Endothelial cell of umbilical vein (primary cell): ENCODE measurements around the gene RBM39. TPM values are rescaled to one million over a fixed set of nuclear protein-coding genes. Genes with fewer than 3 reads are reported as not detected.
A peak's percentile ranks its signal among the peaks of the same experiment; 100 is the strongest.

Experiments used
- BruUV-seq: library from RNA; stranded (reverse); fragments of 400-500 nt; replicated peaks from 2 replicates; lab custom pipeline; 2021; lab: Mats Ljungman, UMichigan
- CTCF ChIA-PET: fragments of 300-600, 350-600 bp; sonication (Branson Sonifier 250); formaldehyde crosslinking; loops from one replicate; lab custom pipeline; 2021; ENCODE audit warnings: antibody characterized with exemption, inconsistent platforms; lab: Charles Lee
- POLR2A ChIA-PET: fragments of 300-600, 350-600 bp; sonication (Branson Sonifier 250); formaldehyde crosslinking; loops from one replicate; lab custom pipeline; 2021; ENCODE audit warnings: antibody characterized with exemption, inconsistent platforms; lab: Charles Lee
- DNase-seq: peaks from one replicate; pipeline ENCODE4 v3.0.0-alpha.2; 2011; ENCODE audit warnings: low read depth, low spot score
- FAIRE-seq: peaks from 2 replicates; lab custom pipeline; 2011; peaks lifted over from hg19 to GRCh38; lab: Jason Lieb, UNC
- H2AFZ ChIP-seq: 2 replicates; pipeline ENCODE4 v1.6.0; 2012; ENCODE audit warnings: low read depth, low read length, control low read depth, inconsistent platforms
- H3K27ac ChIP-seq: 2 replicates; pipeline ENCODE4 v1.5.1; 2011; ENCODE audit warnings: low read depth, mild to moderate bottlenecking, control low read depth, low read length, moderate library complexity; ENCODE audit not compliant: insufficient read depth
- H3K27me3 ChIP-seq, 2 experiments: 2 replicates each; pipeline versions ENCODE4 v1.6.0 to v1.6.1; 2011; ENCODE audit warnings: low read length in 2 of 2, mixed read lengths in 1 of 2; ENCODE audit not compliant: control insufficient read depth in 2 of 2, insufficient read depth in 2 of 2
- H3K36me3 ChIP-seq, 2 experiments: 2 replicates in 1 of 2; 3 replicates in 1 of 2; pipeline ENCODE4 v1.5.1; 2011; ENCODE audit warnings: low read length in 2 of 2, mild to moderate bottlenecking in 1 of 2, moderate library complexity in 1 of 2; ENCODE audit not compliant: control insufficient read depth in 2 of 2, insufficient read depth in 2 of 2; ENCODE audit errors: extremely low read depth in 1 of 2
- H3K4me1 ChIP-seq: 3 replicates; pipeline ENCODE4 v1.5.1; 2011; ENCODE audit warnings: mild to moderate bottlenecking, low read length; ENCODE audit not compliant: control insufficient read depth, insufficient read depth; ENCODE audit errors: extremely low read depth
- H3K4me2 ChIP-seq: 2 replicates; pipeline ENCODE4 v1.6.1; 2011; ENCODE audit warnings: low read length, control low read depth, mixed read lengths; ENCODE audit not compliant: insufficient read depth
- H3K4me3 ChIP-seq, 3 experiments: fragments of 200-600 bp in 1 of 3; sonication (generic), shearing (Covaris generic) in 1 of 3; replicated peaks in 1 of 3; 2 replicates each; pipeline ENCODE4 v1.5.1; 2011 to 2016; ENCODE audit warnings: control low read depth in 3 of 3, low read length in 3 of 3, mild to moderate bottlenecking in 2 of 3, inconsistent platforms in 1 of 3, low read depth in 1 of 3, moderate library complexity in 1 of 3; ENCODE audit not compliant: insufficient read depth in 1 of 3
- H3K79me2 ChIP-seq: 2 replicates; pipeline ENCODE4 v1.6.0; 2012; ENCODE audit warnings: low read length, inconsistent platforms; ENCODE audit not compliant: control insufficient read depth, insufficient read depth
- H3K9ac ChIP-seq: replicated peaks from 2 replicates; pipeline ENCODE3; 2011; ENCODE audit warnings: low read length, control low read depth; ENCODE audit not compliant: insufficient read depth; ENCODE audit errors: extremely low read depth
- H3K9me1 ChIP-seq: replicated peaks from 3 replicates; pipeline ENCODE4 v1.6.0; 2011; ENCODE audit warnings: mild to moderate bottlenecking, low read length; ENCODE audit not compliant: control insufficient read depth, insufficient read depth; ENCODE audit errors: extremely low read depth
- H3K9me3 ChIP-seq: replicated peaks from 2 replicates; pipeline ENCODE4 v1.5.1; 2012; ENCODE audit warnings: low read length, inconsistent platforms; ENCODE audit not compliant: control insufficient read depth, insufficient read depth
- H4K20me1 ChIP-seq: replicated peaks from 2 replicates; pipeline ENCODE3; 2011; ENCODE audit warnings: mild to moderate bottlenecking, low read length; ENCODE audit not compliant: control insufficient read depth, insufficient read depth; ENCODE audit errors: extremely low read depth
- EZH2 ChIP-seq: IDR thresholded peaks from 2 replicates; pipeline ENCODE4 v1.6.1; 2012; ENCODE audit warnings: borderline replicate concordance, low read depth, mild to moderate bottlenecking, moderate library complexity, low read length, inconsistent platforms; ENCODE audit not compliant: severe bottlenecking
- FOS ChIP-seq: IDR thresholded peaks from 2 replicates; pipeline ENCODE4 v1.6.1; 2011; ENCODE audit warnings: mild to moderate bottlenecking, low read length, moderate library complexity, borderline replicate concordance; ENCODE audit not compliant: insufficient read depth
- GATA2 ChIP-seq: IDR thresholded peaks from 2 replicates; pipeline ENCODE4 v1.7.0; 2011; ENCODE audit warnings: low read depth, mild to moderate bottlenecking, moderate library complexity, mixed read lengths, low read length; ENCODE audit not compliant: insufficient read length, insufficient read depth
- JUN ChIP-seq: IDR thresholded peaks from 2 replicates; pipeline ENCODE4 v1.6.1; 2011; ENCODE audit warnings: borderline replicate concordance, low read depth; ENCODE audit not compliant: insufficient read length, insufficient read depth
- MYC ChIP-seq: IDR thresholded peaks from one replicate; pipeline ENCODE4 v1.6.1; 2011; ENCODE audit warnings: mild to moderate bottlenecking, low read depth, low read length
- POLR2A ChIP-seq: IDR thresholded peaks from 2 replicates; pipeline ENCODE4 v1.6.1; 2012; ENCODE audit warnings: low read depth, mild to moderate bottlenecking, control low read depth, low read length
- POLR2AphosphoS5 ChIP-seq: IDR thresholded peaks from 2 replicates; pipeline ENCODE4 v1.6.1; 2012; ENCODE audit warnings: low read depth, mild to moderate bottlenecking, control low read depth, low read length, moderate library complexity; ENCODE audit not compliant: insufficient read depth
- dilution Hi-C: fragments of 300-500 bp; cut with MboI; formaldehyde crosslinking; loops from one replicate; pipeline ENCODE4 v1.15.0; 2019; ENCODE audit warnings: low sequenced_read_pairs; ENCODE audit not compliant: extremely low pct_ligation_motif_present
- intact Hi-C: fragments of 100-400 bp; cut with micrococcal nuclease; formaldehyde crosslinking; loops from one replicate; pipeline ENCODE4 v1.10.0; 2022
- polyA plus RNA-seq, 4 experiments: library from polyadenylated mRNA; depleted of rRNA in 3 of 4; stranded (reverse) in 3 of 4; unstranded in 1 of 4; fragments of >200 nt; gene quantifications; 2 replicates each; pipeline versions ENCODE4 v1.2.1 to v1.2.3, GENCODE V29; 2011 to 2012; ENCODE audit warnings: missing spikeins in 1 of 4
- total RNA-seq: library from RNA; stranded (reverse); gene quantifications from 2 replicates; pipeline ENCODE4 v1.2.3, GENCODE V29; 2021

Gene RBM39
- total and polyA plus RNA-seq, 2 donors (not counting 3 experiments of a cell fraction or from before 2014, with no cell fraction given) = 106 to 309 TPM

DNA sequence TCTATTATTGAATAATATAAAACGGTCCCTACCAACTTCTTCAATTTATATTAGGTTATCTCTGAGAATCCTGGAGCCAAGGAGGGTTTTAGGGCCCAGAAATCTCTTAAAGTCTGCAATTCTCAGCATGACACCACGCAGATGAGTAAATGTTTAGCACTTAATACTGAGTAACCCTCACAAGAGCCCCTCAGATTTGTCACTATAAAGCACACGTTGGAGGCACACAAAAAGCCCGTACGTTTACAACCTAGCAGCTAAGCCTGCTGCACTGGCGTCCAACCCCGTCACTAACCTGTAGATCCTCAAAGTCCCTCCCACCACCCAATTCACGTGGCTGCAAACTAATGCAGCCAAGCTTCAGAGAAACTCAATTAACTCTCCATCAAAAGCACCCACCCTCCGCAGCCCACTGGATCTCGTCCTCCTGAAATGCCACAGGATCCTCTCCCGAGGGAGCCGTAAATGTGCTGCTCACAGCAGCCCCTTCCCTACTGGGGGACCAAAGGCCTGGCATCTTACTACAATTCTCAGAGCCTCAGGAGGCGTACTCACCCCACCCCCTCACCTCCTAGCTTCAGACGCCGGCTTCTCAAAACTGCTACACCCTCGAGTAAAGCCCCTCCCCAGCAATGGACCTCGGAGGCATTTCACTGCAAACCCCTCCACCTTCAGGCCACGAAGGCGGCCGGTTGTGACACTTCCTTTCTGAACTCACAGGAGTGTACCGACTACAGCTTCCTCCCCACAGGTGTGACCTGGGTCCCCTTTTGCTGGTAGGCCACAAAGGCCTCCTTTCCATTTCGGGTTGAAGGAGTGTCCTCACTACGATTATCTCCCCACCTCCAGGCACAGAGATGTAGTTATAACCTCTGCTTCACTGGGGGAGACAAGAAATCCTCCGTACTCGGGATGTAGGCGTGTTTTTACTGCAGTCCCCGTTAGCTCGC, 78.3 kb downstream of the RBM39 start:
- ChIA-PET POLR2A (no interaction called here), CTCF (interaction anchor here (0.8 to 2.1 kb wide), 6 partner anchors 10 to 79 kb away, joined by 3 to 8 read pairs (median 3); partner anchors contain the start of genes RBM39 and SPAG4)
- peaks cover 19% of the 10 kb centered on the region for H3K4me1 ChIP-seq
- H3K27me3 ChIP-seq = no peaks in the 10 kb centered on the region
- peaks cover 14% of the 10 kb centered on the region for H4K20me1 ChIP-seq
- BruUV-seq = no TSS peak
- H2AFZ ChIP-seq = no peak overlapping the region
- no peaks in the 10 kb centered on the region for H3K36me3 ChIP-seq
- no peaks in the 10 kb centered on the region for H3K9me1 ChIP-seq
- H3K27ac ChIP-seq = peak overlapping the region; percentile 33
- TF ChIP-seq FOS (no peak), MYC (no peak), JUN (no peak), POLR2A (no peak), GATA2 (no peak)
- H3K9ac ChIP-seq = peak overlapping the region; percentile 59
- H3K4me3 ChIP-seq = peak overlapping the region; percentile 13 to 81 (median 78)
- peaks cover 58% of the 10 kb centered on the region for H3K79me2 ChIP-seq
- no peak for FAIRE-seq
- intact Hi-C loops = loop anchor here (1.0 to 5.0 kb wide), 3 partner anchors 35 to 79 kb away; partner anchors contain the start of genes NFS1, RBM39 and ROMO1
- DNase-seq = peak; percentile 45
- H3K9me3 ChIP-seq = no peaks in the 10 kb centered on the region
- peak overlapping the region; percentile 77 for H3K4me2 ChIP-seq
- dilution Hi-C loops = no loop called here

DNA sequence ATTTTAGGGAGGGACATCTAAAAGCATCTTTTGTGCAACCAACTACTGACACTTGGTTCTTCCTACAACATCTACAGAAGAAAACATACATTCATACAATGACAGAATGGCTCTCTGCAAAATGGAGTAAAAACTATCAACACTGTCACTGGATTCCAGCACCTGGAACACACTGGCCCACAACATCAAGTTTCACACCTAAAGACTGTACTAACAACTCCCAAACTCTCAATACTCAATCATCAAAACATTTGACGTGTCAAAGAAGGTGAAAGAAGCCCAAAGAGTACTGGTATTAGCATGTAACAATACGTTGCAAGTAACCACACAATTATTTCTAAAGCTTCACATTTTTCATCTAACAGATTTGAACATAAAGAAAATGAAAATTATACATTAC, 79.5 kb downstream of the RBM39 start:
- no peak overlapping the region for H2AFZ ChIP-seq
- no peaks in the 10 kb centered on the region for H3K27me3 ChIP-seq
- H3K79me2 ChIP-seq = peaks cover 69% of the 10 kb centered on the region
- dilution Hi-C loops = no loop called here
- H3K27ac ChIP-seq = no peak overlapping the region
- TF ChIP-seq EZH2 (no peak), POLR2AphosphoS5 (no peak), POLR2A (no peak)
- H3K4me2 ChIP-seq = peak overlapping the region; percentile 77
- CTCF ChIA-PET = interaction anchor here (2.1 kb wide), 1 partner anchor 44 kb away, joined by 8 read pairs; no protein-coding TSS in a partner anchor
- H3K4me3 ChIP-seq = peak overlapping the region in 2 of 3 experiments; percentile 12 to 81
- no peak for FAIRE-seq
- H3K9ac ChIP-seq = peak overlapping the region; percentile 59
- H3K9me1 ChIP-seq = no peaks in the 10 kb centered on the region
- BruUV-seq = no TSS peak
- POLR2A ChIA-PET = no interaction called here
- peaks cover 15% of the 10 kb centered on the region for H4K20me1 ChIP-seq
- DNase-seq = peak; percentile 12
- H3K36me3 ChIP-seq = peaks cover 0 to under 1% of the 10 kb centered on the region in 2 experiments
- H3K9me3 ChIP-seq = no peaks in the 10 kb centered on the region
- peaks cover 19% of the 10 kb centered on the region for H3K4me1 ChIP-seq
- intact Hi-C loops = loop anchor here (5.0 kb wide), 1 partner anchor 80 kb away; the partner anchor contains the start of gene RBM39
